ENCODE results near the gene MUC13. TPM values are rescaled to one million over a fixed set of nuclear protein-coding genes. Genes with fewer than 3 reads are reported as not detected.

The MUC13 gene, protein sequence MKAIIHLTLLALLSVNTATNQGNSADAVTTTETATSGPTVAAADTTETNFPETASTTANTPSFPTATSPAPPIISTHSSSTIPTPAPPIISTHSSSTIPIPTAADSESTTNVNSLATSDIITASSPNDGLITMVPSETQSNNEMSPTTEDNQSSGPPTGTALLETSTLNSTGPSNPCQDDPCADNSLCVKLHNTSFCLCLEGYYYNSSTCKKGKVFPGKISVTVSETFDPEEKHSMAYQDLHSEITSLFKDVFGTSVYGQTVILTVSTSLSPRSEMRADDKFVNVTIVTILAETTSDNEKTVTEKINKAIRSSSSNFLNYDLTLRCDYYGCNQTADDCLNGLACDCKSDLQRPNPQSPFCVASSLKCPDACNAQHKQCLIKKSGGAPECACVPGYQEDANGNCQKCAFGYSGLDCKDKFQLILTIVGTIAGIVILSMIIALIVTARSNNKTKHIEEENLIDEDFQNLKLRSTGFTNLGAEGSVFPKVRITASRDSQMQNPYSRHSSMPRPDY
- not detected in 3 replicates for total RNA-seq
- long read RNA-seq: 0 reads

DNA sequence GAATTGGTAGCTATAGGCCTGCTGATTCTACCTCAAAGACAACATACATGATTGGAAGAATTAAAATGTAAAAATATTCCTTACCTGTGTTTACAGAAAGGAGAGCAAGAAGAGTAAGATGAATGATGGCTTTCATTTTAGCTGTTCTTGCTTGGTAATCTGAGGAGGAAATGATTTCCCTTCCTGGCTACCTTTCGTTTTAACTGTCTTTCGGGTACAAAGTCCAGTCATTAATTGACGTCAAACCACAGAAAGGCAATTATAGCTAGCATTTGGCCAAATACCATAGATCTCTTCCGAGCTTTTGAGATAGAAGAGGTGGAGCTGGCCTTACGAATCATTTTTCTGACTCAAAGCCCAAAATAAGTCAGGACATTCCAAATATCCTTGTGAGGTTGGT lies at the start of gene MUC13:
MUC13 (minus strand) TSS at position 175 of the 400 bp plus-strand sequence; CDS start at position 136, 39 bp downstream.
- H3K27ac Mint-ChIP-seq (ENCODE audit: unreplicated experiment): no peak within 1 kb of the TSS
- TF ChIP-seq, protein P1, sequence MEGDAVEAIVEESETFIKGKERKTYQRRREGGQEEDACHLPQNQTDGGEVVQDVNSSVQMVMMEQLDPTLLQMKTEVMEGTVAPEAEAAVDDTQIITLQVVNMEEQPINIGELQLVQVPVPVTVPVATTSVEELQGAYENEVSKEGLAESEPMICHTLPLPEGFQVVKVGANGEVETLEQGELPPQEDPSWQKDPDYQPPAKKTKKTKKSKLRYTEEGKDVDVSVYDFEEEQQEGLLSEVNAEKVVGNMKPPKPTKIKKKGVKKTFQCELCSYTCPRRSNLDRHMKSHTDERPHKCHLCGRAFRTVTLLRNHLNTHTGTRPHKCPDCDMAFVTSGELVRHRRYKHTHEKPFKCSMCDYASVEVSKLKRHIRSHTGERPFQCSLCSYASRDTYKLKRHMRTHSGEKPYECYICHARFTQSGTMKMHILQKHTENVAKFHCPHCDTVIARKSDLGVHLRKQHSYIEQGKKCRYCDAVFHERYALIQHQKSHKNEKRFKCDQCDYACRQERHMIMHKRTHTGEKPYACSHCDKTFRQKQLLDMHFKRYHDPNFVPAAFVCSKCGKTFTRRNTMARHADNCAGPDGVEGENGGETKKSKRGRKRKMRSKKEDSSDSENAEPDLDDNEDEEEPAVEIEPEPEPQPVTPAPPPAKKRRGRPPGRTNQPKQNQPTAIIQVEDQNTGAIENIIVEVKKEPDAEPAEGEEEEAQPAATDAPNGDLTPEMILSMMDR (IDR thresholded peaks at IDR 0.05): no peak
- no peaks in the 10 kb centered on the region for H3K27me3 Mint-ChIP-seq (ENCODE audit: low read depth)
- no peak for DNase-seq (ENCODE audit: low spot score)
- H3K4me1 Mint-ChIP-seq (ENCODE audit: low read depth): no peaks in the 10 kb centered on the region
- H3K4me3 Mint-ChIP-seq (ENCODE audit: unreplicated experiment): no peak within 1 kb of the TSS
- H3K9me3 Mint-ChIP-seq (ENCODE audit: low read depth): peaks cover 4% of the 10 kb centered on the region
- no peaks in the 10 kb centered on the region for H3K36me3 Mint-ChIP-seq (ENCODE audit: low read depth)

DNA sequence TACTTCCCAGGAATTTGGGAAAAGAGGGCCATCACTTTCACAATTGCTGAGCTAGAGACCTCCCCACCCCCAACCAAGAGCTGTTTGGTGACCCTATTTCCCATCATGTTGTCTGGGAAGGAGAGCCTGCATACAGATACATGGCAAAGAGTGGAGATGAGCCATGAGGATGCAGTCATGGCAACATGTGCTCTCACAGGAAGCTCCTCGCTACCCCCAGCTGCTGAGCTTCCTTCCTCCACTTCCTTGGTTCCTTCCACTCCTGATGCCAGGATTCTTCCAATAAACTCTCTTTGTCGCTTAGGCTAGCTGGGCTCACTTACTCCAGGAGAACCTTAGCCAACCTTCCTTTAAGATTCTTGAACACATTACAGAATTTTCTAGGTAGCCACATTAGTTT lies 48.3 kb upstream of the MUC13 start:
- H3K4me1 Mint-ChIP-seq (ENCODE audit: low read depth): peaks cover 34% of the 10 kb centered on the region
- no peaks in the 10 kb centered on the region for H3K9me3 Mint-ChIP-seq (ENCODE audit: low read depth)
- no peaks in the 10 kb centered on the region for H3K27me3 Mint-ChIP-seq (ENCODE audit: low read depth)
- H3K4me3 Mint-ChIP-seq (ENCODE audit: unreplicated experiment): no peak overlapping the region
- no peak for DNase-seq (ENCODE audit: low spot score)
- TF ChIP-seq, protein P1 (IDR thresholded peaks at IDR 0.05): no peak
- peaks cover 5% of the 10 kb centered on the region for H3K36me3 Mint-ChIP-seq (ENCODE audit: low read depth)
- H3K27ac Mint-ChIP-seq (ENCODE audit: unreplicated experiment): no peak overlapping the region

DNA sequence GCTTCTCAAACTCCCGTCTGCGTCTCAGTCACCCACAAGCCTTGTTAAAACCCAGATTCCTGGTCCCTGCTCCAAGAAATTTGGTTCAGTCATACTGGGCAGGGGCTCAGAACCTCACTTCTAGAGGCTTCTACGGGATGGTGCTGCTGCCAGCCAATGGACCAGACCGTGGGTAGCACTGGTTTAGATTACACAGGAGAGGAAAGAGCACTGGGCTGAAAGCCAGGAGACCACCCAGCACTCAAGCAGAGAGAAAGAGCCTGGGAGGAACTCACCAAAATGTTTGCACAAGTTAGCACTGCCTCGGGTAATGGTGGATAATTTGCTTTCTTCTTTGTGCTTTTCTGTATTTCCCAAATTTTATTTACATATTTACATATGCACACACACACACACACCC lies 46.9 kb upstream of the MUC13 start:
- TF ChIP-seq, protein P1 (IDR thresholded peaks at IDR 0.05): no peak
- Mint-ChIP-seq H3K27ac (ENCODE audit: unreplicated experiment) (no peak overlapping the region), H3K4me3 (ENCODE audit: unreplicated experiment) (no peak overlapping the region), H3K9me3 (ENCODE audit: low read depth) (no peaks in the 10 kb centered on the region), H3K4me1 (ENCODE audit: low read depth) (peaks cover 31% of the 10 kb centered on the region), H3K27me3 (ENCODE audit: low read depth) (no peaks in the 10 kb centered on the region), H3K36me3 (ENCODE audit: low read depth) (peaks cover 13% of the 10 kb centered on the region)
- no peak for DNase-seq (ENCODE audit: low spot score)

DNA sequence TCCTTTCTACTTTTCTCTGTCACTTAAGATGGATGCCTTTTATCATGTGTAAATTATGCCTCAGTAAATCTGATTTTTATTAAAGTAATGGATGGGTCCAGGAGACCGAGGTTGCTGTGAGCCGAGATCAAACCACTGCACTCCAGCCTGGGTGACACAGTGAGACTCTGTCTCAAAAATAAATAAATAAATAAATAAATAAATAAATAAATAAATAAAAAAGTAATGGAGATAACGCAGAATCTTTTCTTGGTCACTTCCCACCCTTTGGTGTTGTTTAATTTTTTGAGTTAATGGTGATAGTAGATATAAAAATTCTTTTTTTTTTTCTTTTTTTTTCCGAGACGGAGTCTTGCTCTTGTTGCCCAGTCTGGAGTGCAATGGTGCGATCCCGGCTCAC lies 44.1 kb upstream of the MUC13 start:
- DNase-seq (ENCODE audit: low spot score): no peak
- Mint-ChIP-seq H3K4me3 (ENCODE audit: unreplicated experiment) (no peak overlapping the region), H3K27ac (ENCODE audit: unreplicated experiment) (no peak overlapping the region), H3K27me3 (ENCODE audit: low read depth) (no peaks in the 10 kb centered on the region), H3K36me3 (ENCODE audit: low read depth) (peaks cover 11% of the 10 kb centered on the region), H3K4me1 (ENCODE audit: low read depth) (peaks cover 7% of the 10 kb centered on the region), H3K9me3 (ENCODE audit: low read depth) (no peaks in the 10 kb centered on the region)
- TF ChIP-seq, protein P1 (IDR thresholded peaks at IDR 0.05): no peak

DNA sequence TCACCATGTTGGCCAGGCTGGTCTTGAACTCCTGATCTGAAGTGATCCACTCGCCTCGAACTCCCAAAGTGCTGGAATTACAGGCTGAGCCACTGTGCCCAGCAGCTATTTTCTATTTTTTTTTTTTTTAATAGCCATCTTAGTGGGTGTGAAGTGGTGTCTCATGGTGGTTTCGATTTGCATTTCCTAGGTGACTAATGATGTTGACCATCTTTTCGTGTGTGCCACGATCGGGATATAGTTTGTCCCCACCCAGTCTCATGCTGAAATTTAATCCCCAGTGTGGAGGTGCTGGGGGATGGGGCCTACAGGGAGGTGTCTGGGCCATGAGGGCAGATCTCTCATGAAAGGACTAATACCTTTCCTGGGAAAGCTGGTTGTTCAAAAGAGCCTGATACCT lies 41.8 kb upstream of the MUC13 start:
- TF ChIP-seq, protein P1 (IDR thresholded peaks at IDR 0.05): no peak
- Mint-ChIP-seq H3K9me3 (ENCODE audit: low read depth) (no peaks in the 10 kb centered on the region), H3K4me3 (ENCODE audit: unreplicated experiment) (no peak overlapping the region), H3K27me3 (ENCODE audit: low read depth) (no peaks in the 10 kb centered on the region), H3K36me3 (ENCODE audit: low read depth) (peaks cover 19% of the 10 kb centered on the region), H3K4me1 (ENCODE audit: low read depth) (no peaks in the 10 kb centered on the region), H3K27ac (ENCODE audit: unreplicated experiment) (no peak overlapping the region)
- DNase-seq (ENCODE audit: low spot score): no peak
